PFSK-1 (cell line): ENCODE data around the gene RINL.

ENCODE experiments used
- POLR2AphosphoS5 ChIP-seq: IDR thresholded peaks from 2 replicates; pipeline ENCODE4 v1.6.1; 2012; ENCODE audit warnings: low read depth, mild to moderate bottlenecking, control low read depth, low read length, moderate library complexity
- REST ChIP-seq, 2 experiments: IDR thresholded peaks; 2 replicates each; pipeline versions ENCODE4 v1.6.1 to v1.8.0; 2011 to 2012; ENCODE audit warnings: low read depth in 2 of 2, low read length in 2 of 2, control low read depth in 1 of 2, inconsistent platforms in 1 of 2, mild to moderate bottlenecking in 1 of 2, moderate library complexity in 1 of 2; ENCODE audit not compliant: insufficient read depth in 1 of 2
- TAF1 ChIP-seq: IDR thresholded peaks from 2 replicates; pipeline ENCODE4 v1.6.1; 2012; ENCODE audit warnings: low read length, control low read depth, borderline replicate concordance; ENCODE audit not compliant: insufficient read depth

GRCh38 chr19:38834590-38834989, 43.5 kb downstream of the RINL start:
- no peak for TF ChIP-seq REST (IDR thresholded peaks at IDR 0.05; ENCODE audit: insufficient read depth in 1 of 2, low read depth in 2 of 2, low read length in 2 of 2)
- TF ChIP-seq TAF1, result no peak
- no peak for TF ChIP-seq POLR2AphosphoS5
